GM12878 (cell line): ENCODE measurements around the gene MARS2. TPM values are rescaled to one million over a fixed set of nuclear protein-coding genes. Genes with fewer than 3 reads are reported as not detected.

Experiments used
- ATAC-seq: fragments of 200-7000 bp; cut with Tn5 transposase; 3 replicates; pipeline ENCODE4 v1.9.1; 2020; ENCODE audit warnings: mild to moderate bottlenecking, moderate library complexity
- BruUV-seq: library from RNA; stranded (reverse); fragments of 400-500 nt; replicated peaks from 2 replicates; lab custom pipeline; 2021; lab: Mats Ljungman, UMichigan
- CTCF ChIA-PET: fragments of 300-600 bp; sonication (Branson Sonifier 250); formaldehyde crosslinking; extraction: SDS; loops from one replicate; lab custom pipeline; 2021; ENCODE audit warnings: inconsistent platforms; lab: Yijun Ruan, JAX
- POLR2A ChIA-PET: fragments of 350-600 bp; formaldehyde crosslinking; extraction: SDS; loops from one replicate; lab custom pipeline; 2021; ENCODE audit warnings: inconsistent platforms; lab: Charles Lee
- RAD21 ChIA-PET: fragments of 300-600 bp; sonication (Branson Sonifier 250); formaldehyde crosslinking; loops from one replicate; lab custom pipeline; 2023; ENCODE audit warnings: antibody characterized with exemption; ENCODE audit not compliant: unreplicated experiment; lab: Charles Lee
- SMC1A ChIA-PET: fragments of 300-600 bp; sonication (Branson Sonifier 250); formaldehyde crosslinking; loops from one replicate; lab custom pipeline; 2023; ENCODE audit not compliant: unreplicated experiment, uncharacterized antibody; lab: Charles Lee
- DNase-seq: peaks from one replicate; pipeline ENCODE4 v3.0.0-alpha.2; 2011; ENCODE audit warnings: low read depth, low spot score
- FAIRE-seq: peaks from 3 replicates; lab custom pipeline; 2011; peaks lifted over from hg19 to GRCh38; lab: Jason Lieb, UNC
- H2AFZ ChIP-seq: 2 replicates; pipeline ENCODE4 v1.6.0; 2011; ENCODE audit warnings: low read depth, low read length, control low read depth; ENCODE audit not compliant: control insufficient read depth
- H3K27ac ChIP-seq: 2 replicates; pipeline ENCODE4 v1.5.1; 2011; ENCODE audit warnings: control low read depth; ENCODE audit not compliant: control insufficient read depth, insufficient read depth
- H3K27me3 ChIP-seq, 2 experiments: replicated peaks in 1 of 2; 2 replicates each; pipeline versions ENCODE4 v1.6.0 to v1.6.1; 2011; ENCODE audit warnings: low read length in 1 of 2; ENCODE audit not compliant: control insufficient read depth in 2 of 2, insufficient read depth in 2 of 2
- H3K36me3 ChIP-seq, 2 experiments: 2 replicates each; pipeline ENCODE4 v1.5.1; 2011; ENCODE audit warnings: low read length in 1 of 2; ENCODE audit not compliant: control insufficient read depth in 2 of 2, insufficient read depth in 2 of 2
- H3K4me1 ChIP-seq: 2 replicates; pipeline ENCODE4 v1.6.1; 2011; ENCODE audit warnings: mild to moderate bottlenecking, low read length, moderate library complexity, mixed read lengths; ENCODE audit not compliant: control insufficient read depth, insufficient read depth
- H3K4me2 ChIP-seq: 2 replicates; pipeline ENCODE4 v1.6.0; 2011; ENCODE audit warnings: control low read depth; ENCODE audit not compliant: control insufficient read depth, insufficient read depth
- H3K4me3 ChIP-seq: fragments of 200-600 bp; sonication (generic); 2 replicates; pipeline ENCODE4 v1.5.1; 2016
- H3K79me2 ChIP-seq: 2 replicates; pipeline ENCODE4 v1.6.0; 2011; ENCODE audit warnings: low read length; ENCODE audit not compliant: control insufficient read depth, insufficient read depth
- H3K9ac ChIP-seq: 2 replicates; pipeline ENCODE4 v1.8.0; 2011; ENCODE audit warnings: low read length, control low read depth, mixed read lengths; ENCODE audit not compliant: control insufficient read depth, insufficient read depth
- H3K9me3 ChIP-seq: replicated peaks from 3 replicates; pipeline ENCODE4 v1.5.1; 2011; ENCODE audit warnings: mild to moderate bottlenecking, low read length; ENCODE audit not compliant: control insufficient read depth, insufficient read depth
- H4K20me1 ChIP-seq: 2 replicates; pipeline ENCODE4 v1.6.0; 2011; ENCODE audit not compliant: control insufficient read depth, insufficient read depth
- ATF7 ChIP-seq: fragments of 450-650 bp; IDR thresholded peaks from 2 replicates; pipeline ENCODE4 v1.6.1; 2016; ENCODE audit warnings: low read depth, mild to moderate bottlenecking
- BCL11A ChIP-seq: IDR thresholded peaks from 2 replicates; pipeline ENCODE4 v1.6.1; 2011; ENCODE audit warnings: low read depth, low read length
- BHLHE40 ChIP-seq, 2 experiments: fragments of 450-650 bp in 1 of 2; IDR thresholded peaks; 2 replicates each; pipeline ENCODE4 v1.6.1; 2011 to 2017; ENCODE audit warnings: low read depth in 2 of 2, borderline replicate concordance in 1 of 2, improper control_type of control experiment in 1 of 2, low read length in 1 of 2, mild to moderate bottlenecking in 1 of 2
- CEBPZ ChIP-seq: fragments of 150-350 bp; IDR thresholded peaks from 2 replicates; pipeline ENCODE4 v1.6.1; 2016; ENCODE audit warnings: low read depth, low read length
- CHD2 ChIP-seq: IDR thresholded peaks from 2 replicates; pipeline ENCODE4 v1.6.1; 2011; ENCODE audit warnings: low read depth, low read length, improper control_type of control experiment, borderline replicate concordance
- CREB1 ChIP-seq: IDR thresholded peaks from 2 replicates; pipeline ENCODE4 v1.6.1; 2012; ENCODE audit warnings: low read depth, mild to moderate bottlenecking, inconsistent platforms
- ETV6 ChIP-seq, 2 experiments: fragments of 450-650 bp in 1 of 2; IDR thresholded peaks in 1 of 2; conservative IDR thresholded peaks in 1 of 2; 2 replicates each; pipeline ENCODE4 v1.6.1; 2014; ENCODE audit warnings: antibody characterized with exemption in 1 of 2, borderline replicate concordance in 1 of 2, low read depth in 1 of 2, mild to moderate bottlenecking in 1 of 2, moderate library complexity in 1 of 2
- FOXM1 ChIP-seq: IDR thresholded peaks from 2 replicates; pipeline ENCODE4 v1.6.1; 2012; ENCODE audit warnings: low read depth, mild to moderate bottlenecking, inconsistent platforms, low read length, moderate library complexity
- IKZF2 ChIP-seq, 2 experiments: fragments of 450-650 bp; IDR thresholded peaks; 2 replicates each; pipeline ENCODE4 v1.6.1; 2017; ENCODE audit warnings: mild to moderate bottlenecking in 2 of 2, moderate library complexity in 2 of 2
- MTA2 ChIP-seq: fragments of 450-650 bp; IDR thresholded peaks from 2 replicates; pipeline ENCODE4 v1.6.1; 2016; ENCODE audit warnings: low read depth, mild to moderate bottlenecking, moderate library complexity
- NBN ChIP-seq: fragments of 450-650 bp; IDR thresholded peaks from 2 replicates; pipeline ENCODE4 v1.6.1; 2016
- NRF1 ChIP-seq: conservative IDR thresholded peaks from 2 replicates; pipeline ENCODE4 v1.6.1; 2011; ENCODE audit warnings: mild to moderate bottlenecking, low read depth, low read length, improper control_type of control experiment
- RELB ChIP-seq: fragments of 450-650 bp; IDR thresholded peaks from 2 replicates; pipeline ENCODE4 v1.6.1; 2017; ENCODE audit warnings: low read depth, mild to moderate bottlenecking, moderate library complexity
- SKIL ChIP-seq: fragments of 450-650 bp; IDR thresholded peaks from 2 replicates; pipeline ENCODE4 v1.6.1; 2017; ENCODE audit warnings: mild to moderate bottlenecking, low read depth, inconsistent platforms; ENCODE audit not compliant: poor library complexity, severe bottlenecking
- SP1 ChIP-seq: IDR thresholded peaks from one replicate; pipeline ENCODE4 v1.6.1; 2011; ENCODE audit warnings: low read depth, low read length
- TCF12 ChIP-seq: IDR thresholded peaks from 2 replicates; pipeline ENCODE4 v1.6.1; 2011; ENCODE audit warnings: low read depth, mild to moderate bottlenecking, low read length
- in situ Hi-C: fragments of 300-500 bp; cut with MboI; formaldehyde crosslinking; loops from 9 replicates; pipeline ENCODE4 v1.14.3; 2018; ENCODE audit warnings: mixed read lengths
- intact Hi-C: fragments of 100-400 bp; cut with micrococcal nuclease; formaldehyde crosslinking; loops from one replicate; pipeline ENCODE4 v1.14.2; 2022; ENCODE audit not compliant: unreplicated experiment
- polyA plus RNA-seq, 11 experiments: library from polyadenylated mRNA; depleted of rRNA in 4 of 11; unstranded in 6 of 11; stranded (reverse) in 5 of 11; fragments of >200 nt; fragmentation: Nextera tagmentation in 4 of 11; fragmentation: Illumina TruSeq in 1 of 11; extraction: Ambion mirVana in 4 of 11; extraction: Trizol in 1 of 11; gene quantifications; 1 replicate in 1 of 11; 2 replicates in 10 of 11; pipeline versions ENCODE4 v1.2.1 to v1.2.3, GENCODE V29; 2011 to 2016; ENCODE audit warnings: inconsistent platforms in 2 of 11, missing spikeins in 2 of 11, low read depth in 1 of 11
- total RNA-seq, 4 experiments: library from RNA; depleted of rRNA in 3 of 4; stranded (reverse); fragments of >200 nt in 3 of 4; fragmentation: Illumina TruSeq in 1 of 4; extraction: Trizol in 1 of 4; gene quantifications; 2 replicates each; pipeline versions ENCODE4 v1.2.1 to v1.2.3, GENCODE V29; 2013 to 2021

Gene MARS2
- total and polyA plus RNA-seq, 10 of the 15 experiments (the other 5 are each of a cell fraction or from before 2014, with no cell fraction given): 4.0 to 22.7 (median 18.5) TPM

- intact Hi-C loops (loop anchor here (10.0 kb wide), 1 partner anchor 584 kb away; no protein-coding TSS in a partner anchor), in situ Hi-C loops (no loop called here)
- FAIRE-seq (peak; percentile 71), ATAC-seq (peak; percentile 81), DNase-seq (peak; percentile 62)
- Histone ChIP-seq H2AFZ (no peak overlapping the region), H3K4me1 (peaks cover 19% of the 10 kb centered on the region), H4K20me1 (no peaks in the 10 kb centered on the region; the same call in 1 of the 2 replicates), H3K9me3 (no peaks in the 10 kb centered on the region), H3K27me3 (no peaks in the 10 kb centered on the region), H3K4me2 (no peak overlapping the region), H3K79me2 (peaks cover 61% of the 10 kb centered on the region), H3K9ac (no peak overlapping the region), H3K4me3 (no peak overlapping the region), H3K27ac (no peak overlapping the region), H3K36me3 (peaks cover 0 to 9% of the 10 kb centered on the region in 2 experiments; a peak in 2 of 4 replicates)
- POLR2A ChIA-PET: interaction anchor here (0.6 to 0.7 kb wide), 3 partner anchors 261 to 1024 kb away, joined by 3 to 7 read pairs (median 4); no protein-coding TSS in a partner anchor
- CTCF ChIA-PET: interaction anchor here (0.8 to 1.2 kb wide), 3 partner anchors 68 to 415 kb away, joined by 3 read pairs; no protein-coding TSS in a partner anchor
- RAD21 ChIA-PET: interaction anchor here (0.6 to 1.0 kb wide), 3 partner anchors 77 to 520 kb away, joined by 4 to 6 read pairs (median 4); no protein-coding TSS in a partner anchor
- SMC1A ChIA-PET: interaction anchor here (0.9 to 8.9 kb wide), 2 partner anchors 69 to 82 kb away, joined by 3 to 58 read pairs; no protein-coding TSS in a partner anchor
- no TSS peak for BruUV-seq
- TF ChIP-seq BHLHE40 (IDR thresholded peaks at IDR 0.05; ENCODE audit: borderline replicate concordance in 1 of 2, low read depth in 2 of 2, low read length in 1 of 2) (peak in 1 of 2 experiments; percentile 35; a peak in 1 of 4 replicates), FOXM1 (peak; percentile 75; the same call in 1 of the 2 replicates), ETV6 (conservative IDR thresholded peaks at IDR 0.05 in 1 of 2, IDR thresholded peaks at IDR 0.05 in 1 of 2; ENCODE audit: borderline replicate concordance in 1 of 2, low read depth in 1 of 2) (0 out of 4 replicates have a peak, but pooled peaks of 1 of the 2 experiments have one; percentile 28), NRF1 (no peak), CEBPZ (no peak), CHD2 (peak; percentile 52; the same call in 1 of the 2 replicates), IKZF2 (IDR thresholded peaks at IDR 0.05) (peak; percentile 68 to 78; a peak in 3 of 4 replicates), SKIL (peak; percentile 23), CREB1 (peak; percentile 67), NBN (peak; percentile 53; the same call in 1 of the 2 replicates), SP1 (no peak), RELB (0 out of 2 replicates have a peak, but pooled peaks have one; percentile 42), BCL11A (peak; percentile 92), TCF12 (no peak), MTA2 (peak; percentile 78), ATF7 (peak; percentile 99)
Observed at GRCh38 chr2:197710424-197711042, 5.4 kb downstream of the MARS2 start.
